Stomach (tissue), 9 donors: Measurements from ENCODE around the gene SLC10A2. TPM values are rescaled to one million over a fixed set of nuclear protein-coding genes. Genes with fewer than 3 reads are reported as not detected.
"Not testable (repeated sequence)": the region's sequence is repeated elsewhere in the genome, so short reads cannot be mapped to it uniquely, and the experiment has no call there.

Experiments used
- DNase-seq, 2 donors: peaks; one replicate each; pipeline versions ENCODE4 v3.0.0 to v3.0.0-alpha.2; 2013 to 2019
- H3K27ac ChIP-seq, 5 donors: fragments of 200-600 bp in 4 of 5; sonication (generic) in 4 of 5; one replicate each; pipeline ENCODE4 v1.5.1; 2013 to 2019; ENCODE audit warnings: mild to moderate bottlenecking in 1 of 5, moderate library complexity in 1 of 5
- H3K27me3 ChIP-seq, 3 donors: fragments of 200-600 bp; sonication (generic); one replicate each; pipeline ENCODE4 v1.5.1; 2017 to 2019; ENCODE audit warnings: mixed run types in 1 of 3
- H3K36me3 ChIP-seq, 4 donors: fragments of 200-600 bp; sonication (generic); 1 replicate in 3 of 4; 2 replicates in 1 of 4; pipeline ENCODE4 v1.5.1; 2016 to 2019
- H3K4me1 ChIP-seq, 4 donors: fragments of 200-600 bp; sonication (generic); one replicate each; pipeline ENCODE4 v1.5.1; 2016 to 2019
- H3K4me3 ChIP-seq, 4 donors: fragments of 200-600 bp; sonication (generic) in 3 of 4; one replicate each; pipeline ENCODE4 v1.5.1; 2016 to 2019; ENCODE audit warnings: mild to moderate bottlenecking in 1 of 4
- H3K9me3 ChIP-seq, 4 donors: fragments of 200-600 bp; sonication (generic); one replicate each; pipeline ENCODE4 v1.5.1; 2016 to 2019
- EP300 ChIP-seq: sonication (generic); formaldehyde crosslinking; IDR thresholded peaks from one replicate; pipeline ENCODE4 v1.6.1; 2017; ENCODE audit warnings: antibody characterized with exemption
- POLR2A ChIP-seq, 4 donors: fragments of 450-650 bp; IDR thresholded peaks; one replicate each; pipeline ENCODE4 v1.6.1; 2016; ENCODE audit warnings: antibody characterized with exemption in 4 of 4, control low read depth in 2 of 4, mild to moderate bottlenecking in 1 of 4, moderate library complexity in 1 of 4
- POLR2AphosphoS5 ChIP-seq, 3 donors: sonication (generic); formaldehyde crosslinking; IDR thresholded peaks; one replicate each; pipeline ENCODE4 v1.6.1; 2016; ENCODE audit warnings: antibody characterized with exemption in 3 of 3
- WGBS, 5 donors: extraction: QIAGEN DNeasy Blood & Tissue Kit in 3 of 5; methylation state at CpG; one replicate each; pipeline versions ENCODE4 v1.1.5 to v1.1.7; 2013 to 2018; 5-methylcytosine and 5-hydroxymethylcytosine counted together
- intact Hi-C: fragments of 100-400 bp; cut with DNase I; formaldehyde crosslinking; loops from one replicate; pipeline ENCODE4 v1.15.1; 2023; ENCODE audit warnings: low total_unique reads
- polyA plus RNA-seq, 3 donors: library from polyadenylated mRNA; stranded (reverse); fragments of 200-250 nt; gene quantifications; one replicate each; pipeline ENCODE4 v1.2.3, GENCODE V29; 2013
- total RNA-seq, 5 donors: library from RNA; depleted of rRNA; stranded (reverse); fragments of >200 nt; gene quantifications; one replicate each; pipeline versions ENCODE4 v1.1.0 to v1.2.3, GENCODE V29; 2014 to 2016
- TF ChIP-seq, protein P1 (sequence below), 7 experiments: fragments of 450-650 bp in 4 of 7; fragments of 200-600 bp in 3 of 7; sonication (generic) in 3 of 7; IDR thresholded peaks; one replicate each; pipeline ENCODE4 v1.5.1; 2016 to 2019; ENCODE audit warnings: antibody characterized with exemption in 7 of 7, control low read depth in 2 of 7, mild to moderate bottlenecking in 1 of 7
- donor health status: healthy with polysubstance abuse.
- donor health status: Bipolar disorder and iron deficiency.
- donor health status: healthy.

Gene SLC10A2
- total and polyA plus RNA-seq, 8 donors, result not detected

GRCh38 chr13:103098535-103098934 lies 32.3 kb upstream of the SLC10A2 start:
- Histone ChIP-seq H3K27me3 (no peaks in the 10 kb centered on the region), H3K9me3 (peaks cover 0 to 9% (median 7%) of the 10 kb centered on the region in 4 donors), H3K36me3 (no peaks in the 10 kb centered on the region), H3K27ac (no peak overlapping the region), H3K4me1 (no peaks in the 10 kb centered on the region), H3K4me3 (no peak overlapping the region)
- no peak for TF ChIP-seq POLR2A (IDR thresholded peaks at IDR 0.05)
- TF ChIP-seq, protein P1, sequence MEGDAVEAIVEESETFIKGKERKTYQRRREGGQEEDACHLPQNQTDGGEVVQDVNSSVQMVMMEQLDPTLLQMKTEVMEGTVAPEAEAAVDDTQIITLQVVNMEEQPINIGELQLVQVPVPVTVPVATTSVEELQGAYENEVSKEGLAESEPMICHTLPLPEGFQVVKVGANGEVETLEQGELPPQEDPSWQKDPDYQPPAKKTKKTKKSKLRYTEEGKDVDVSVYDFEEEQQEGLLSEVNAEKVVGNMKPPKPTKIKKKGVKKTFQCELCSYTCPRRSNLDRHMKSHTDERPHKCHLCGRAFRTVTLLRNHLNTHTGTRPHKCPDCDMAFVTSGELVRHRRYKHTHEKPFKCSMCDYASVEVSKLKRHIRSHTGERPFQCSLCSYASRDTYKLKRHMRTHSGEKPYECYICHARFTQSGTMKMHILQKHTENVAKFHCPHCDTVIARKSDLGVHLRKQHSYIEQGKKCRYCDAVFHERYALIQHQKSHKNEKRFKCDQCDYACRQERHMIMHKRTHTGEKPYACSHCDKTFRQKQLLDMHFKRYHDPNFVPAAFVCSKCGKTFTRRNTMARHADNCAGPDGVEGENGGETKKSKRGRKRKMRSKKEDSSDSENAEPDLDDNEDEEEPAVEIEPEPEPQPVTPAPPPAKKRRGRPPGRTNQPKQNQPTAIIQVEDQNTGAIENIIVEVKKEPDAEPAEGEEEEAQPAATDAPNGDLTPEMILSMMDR (IDR thresholded peaks at IDR 0.05), result no peak
- TF ChIP-seq EP300, result no peak
- no peak for TF ChIP-seq POLR2AphosphoS5 (IDR thresholded peaks at IDR 0.05)
- no peak for DNase-seq
- WGBS, 5 donors, result 72 to 83% (median 79%) methylated on average over 3 of the region's 3 CpGs
- intact Hi-C loops, result no loop called here

- no peak overlapping the region for H3K27ac ChIP-seq
- no peak for TF ChIP-seq POLR2AphosphoS5 (IDR thresholded peaks at IDR 0.05)
- no peak for TF ChIP-seq EP300
- TF ChIP-seq, protein P1 (IDR thresholded peaks at IDR 0.05), result no peak
- no peak overlapping the region for H3K4me3 ChIP-seq
- no peaks in the 10 kb centered on the region for H3K36me3 ChIP-seq
- H3K4me1 ChIP-seq, result no peaks in the 10 kb centered on the region
- intact Hi-C loops, result no loop called here
- peaks cover 0 to 19% (median 18%) of the 10 kb centered on the region in 4 donors for H3K9me3 ChIP-seq
- WGBS, 5 donors, result 85 to 90% (median 89%) methylated on average over 7 of the region's 7 CpGs
- DNase-seq, result no peak
- no peaks in the 10 kb centered on the region for H3K27me3 ChIP-seq
Observed at GRCh38 chr13:103097366-103097928, 31.2 kb upstream of the SLC10A2 start.

GRCh38 chr13:103093649-103094048 lies 27.4 kb upstream of the SLC10A2 start:
- H3K36me3 ChIP-seq, DNase-seq, H3K4me3 ChIP-seq, H3K27me3 ChIP-seq, H3K27ac ChIP-seq, intact Hi-C loops, H3K4me1 ChIP-seq: not testable (repeated sequence)
- H3K9me3 ChIP-seq, result peaks cover 0 to 37% (median 34%) of the 10 kb centered on the region in 4 donors
- WGBS, 5 donors, result 91 to 100% (median 93%) methylated on average over 1 of the region's 1 CpG

DNA sequence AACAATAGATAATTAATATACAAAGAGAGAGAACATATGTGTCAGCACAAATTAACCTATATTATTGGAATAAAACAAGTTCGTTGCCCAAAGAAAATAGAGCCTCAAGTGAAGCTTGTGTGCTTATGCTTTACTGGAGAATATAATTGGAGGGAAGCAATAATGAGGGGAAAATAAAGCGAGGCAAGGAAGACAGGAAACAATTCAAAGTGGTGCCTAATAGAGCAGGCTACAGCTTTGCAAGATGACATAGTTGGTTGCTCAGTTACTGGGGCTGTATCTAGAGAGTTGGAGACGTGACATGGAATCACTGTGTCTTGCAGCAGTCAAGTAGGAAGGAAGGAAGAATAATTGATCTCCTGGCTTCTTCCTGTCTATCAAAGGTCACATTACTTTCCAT lies 21.1 kb upstream of the SLC10A2 start:
- WGBS, 5 donors, result 72 to 85% (median 81%) methylated on average over 3 of the region's 3 CpGs
- no peaks in the 10 kb centered on the region for H3K4me1 ChIP-seq
- no peaks in the 10 kb centered on the region for H3K36me3 ChIP-seq
- intact Hi-C loops, result no loop called here
- no peak for TF ChIP-seq EP300
- TF ChIP-seq POLR2A (IDR thresholded peaks at IDR 0.05), result no peak
- TF ChIP-seq POLR2AphosphoS5 (IDR thresholded peaks at IDR 0.05), result no peak
- TF ChIP-seq, protein P1 (IDR thresholded peaks at IDR 0.05), result no peak
- H3K27ac ChIP-seq, result no peak overlapping the region
- no peak for DNase-seq
- no peaks in the 10 kb centered on the region for H3K27me3 ChIP-seq
- peaks cover 0 to 18% (median 14%) of the 10 kb centered on the region in 4 donors for H3K9me3 ChIP-seq
- no peak overlapping the region for H3K4me3 ChIP-seq

- no peaks in the 10 kb centered on the region for H3K27me3 ChIP-seq
- H3K36me3 ChIP-seq, result no peaks in the 10 kb centered on the region
- no peak for TF ChIP-seq POLR2AphosphoS5 (IDR thresholded peaks at IDR 0.05)
- no peak for TF ChIP-seq POLR2A (IDR thresholded peaks at IDR 0.05)
- TF ChIP-seq, protein P1 (IDR thresholded peaks at IDR 0.05), result no peak
- no peak for TF ChIP-seq EP300
- H3K9me3 ChIP-seq, result no peaks in the 10 kb centered on the region
- peaks cover 0 to 4% (median 0%) of the 10 kb centered on the region in 4 donors for H3K4me1 ChIP-seq
- WGBS, 5 donors, result 17 to 49% (median 19%) methylated on average over 2 of the region's 2 CpGs
- intact Hi-C loops, result no loop called here
- DNase-seq, result no peak
- H3K27ac ChIP-seq, result no peak overlapping the region
- H3K4me3 ChIP-seq, result no peak overlapping the region
Observed at GRCh38 chr13:103081435-103081834, 15.2 kb upstream of the SLC10A2 start.
